IMR-90 (cell line): Measurements from ENCODE around the gene AQP12A. TPM values are rescaled to one million over a fixed set of nuclear protein-coding genes. Genes with fewer than 3 reads are reported as not detected.

Experiments
- ATAC-seq: fragments of 200-7000 bp; cut with Tn5 transposase; 2 replicates; pipeline ENCODE4 v1.9.1; 2020; ENCODE audit warnings: low read depth, mild to moderate bottlenecking, moderate library complexity
- BruUV-seq: library from RNA; stranded (reverse); fragments of 400-500 nt; replicated peaks from 2 replicates; lab custom pipeline; 2021; lab: Mats Ljungman, UMichigan
- CTCF ChIA-PET: fragments of 300-600 bp; formaldehyde crosslinking; extraction: SDS; loops from one replicate; lab custom pipeline; 2021; ENCODE audit warnings: antibody characterized with exemption; lab: Yijun Ruan, JAX
- POLR2A ChIA-PET: fragments of 300-600 bp; sonication (Branson Sonifier 250); formaldehyde crosslinking; loops from one replicate; lab custom pipeline; 2022; ENCODE audit warnings: antibody characterized with exemption; ENCODE audit not compliant: unreplicated experiment; lab: Charles Lee
- DNase-seq: peaks from one replicate; pipeline ENCODE4 v3.0.0; 2013
- H2AFZ ChIP-seq: replicated peaks from 2 replicates; pipeline ENCODE3; 2013; ENCODE audit warnings: low read length, mild to moderate bottlenecking; ENCODE audit not compliant: poor library complexity
- H2AK5ac ChIP-seq: 2 replicates; pipeline ENCODE4 v1.6.1; 2013; ENCODE audit warnings: low read depth, low read length, inconsistent platforms
- H2AK9ac ChIP-seq: replicated peaks from 2 replicates; pipeline ENCODE3; 2013; ENCODE audit warnings: mild to moderate bottlenecking, low read depth, low read length, moderate library complexity; ENCODE audit not compliant: poor library complexity
- H2BK120ac ChIP-seq: 2 replicates; pipeline ENCODE4 v1.6.1; 2013; ENCODE audit warnings: low read depth, low read length, inconsistent platforms
- H2BK15ac ChIP-seq: 3 replicates; pipeline ENCODE4 v1.6.1; 2013; ENCODE audit warnings: low read depth, low read length, inconsistent platforms
- H2BK20ac ChIP-seq: 2 replicates; pipeline ENCODE4 v1.6.1; 2013; ENCODE audit warnings: low read depth, mild to moderate bottlenecking, inconsistent platforms, low read length, moderate library complexity
- H2BK5ac ChIP-seq: 2 replicates; pipeline ENCODE4 v1.6.1; 2013; ENCODE audit warnings: mild to moderate bottlenecking, low read depth, low read length, inconsistent platforms; ENCODE audit not compliant: poor library complexity, severe bottlenecking
- H3K14ac ChIP-seq: replicated peaks from 2 replicates; pipeline ENCODE4 v1.6.1; 2013; ENCODE audit warnings: low read depth, low read length, inconsistent platforms
- H3K18ac ChIP-seq: 2 replicates; pipeline ENCODE4 v1.6.1; 2013; ENCODE audit warnings: low read depth, low read length, control low read depth
- H3K23ac ChIP-seq: 2 replicates; pipeline ENCODE4 v1.6.1; 2013; ENCODE audit warnings: low read depth, low read length, inconsistent platforms
- H3K27ac ChIP-seq: 2 replicates; pipeline ENCODE4 v1.5.1; 2013; ENCODE audit warnings: mild to moderate bottlenecking, control low read depth, low read length; ENCODE audit not compliant: insufficient read depth
- H3K27me3 ChIP-seq: 2 replicates; pipeline ENCODE4 v1.6.1; 2013; ENCODE audit warnings: low read length; ENCODE audit not compliant: control insufficient read depth, insufficient read depth
- H3K36me3 ChIP-seq: 2 replicates; pipeline ENCODE4 v1.6.1; 2013; ENCODE audit warnings: low read length, mixed read lengths; ENCODE audit not compliant: control insufficient read depth, insufficient read depth
- H3K4ac ChIP-seq: 2 replicates; pipeline ENCODE4 v1.6.1; 2013; ENCODE audit warnings: low read depth, low read length, inconsistent platforms
- H3K4me1 ChIP-seq: 2 replicates; pipeline ENCODE4 v1.6.1; 2013; ENCODE audit warnings: low read length, mixed read lengths; ENCODE audit not compliant: control insufficient read depth, insufficient read depth
- H3K4me2 ChIP-seq: 2 replicates; pipeline ENCODE4 v1.6.1; 2013; ENCODE audit warnings: low read depth, mild to moderate bottlenecking, control low read depth, low read length, moderate library complexity
- H3K4me3 ChIP-seq: 2 replicates; pipeline ENCODE4 v1.5.1; 2013; ENCODE audit warnings: low read depth, mild to moderate bottlenecking, control low read depth, low read length, moderate library complexity; ENCODE audit not compliant: insufficient read depth
- H3K56ac ChIP-seq: 2 replicates; pipeline ENCODE4 v1.6.1; 2013; ENCODE audit warnings: low read length, inconsistent platforms; ENCODE audit not compliant: insufficient read depth; ENCODE audit errors: extremely low read depth
- H3K79me1 ChIP-seq, 2 experiments: 2 replicates each; pipeline ENCODE4 v1.6.1; 2013; ENCODE audit warnings: low read length in 2 of 2, inconsistent platforms in 1 of 2, low read depth in 1 of 2
- H3K9ac ChIP-seq: 2 replicates; pipeline ENCODE4 v1.6.1; 2013; ENCODE audit warnings: low read depth, low read length, control low read depth
- H3K9me1 ChIP-seq: 2 replicates; pipeline ENCODE4 v1.6.1; 2013; ENCODE audit warnings: low read length, inconsistent platforms; ENCODE audit not compliant: insufficient read depth
- H3K9me3 ChIP-seq: 2 replicates; pipeline ENCODE4 v1.6.1; 2013; ENCODE audit warnings: low read length; ENCODE audit not compliant: control insufficient read depth, insufficient read depth
- H4K20me1 ChIP-seq: 2 replicates; pipeline ENCODE4 v1.6.1; 2013; ENCODE audit warnings: low read length, inconsistent platforms; ENCODE audit not compliant: insufficient read depth
- H4K5ac ChIP-seq: 2 replicates; pipeline ENCODE4 v1.6.1; 2013; ENCODE audit warnings: mild to moderate bottlenecking, low read depth, low read length, control low read depth
- H4K8ac ChIP-seq, 2 experiments: 2 replicates each; pipeline ENCODE4 v1.6.1; 2013; ENCODE audit warnings: low read depth in 2 of 2, low read length in 2 of 2, control low read depth in 1 of 2, inconsistent platforms in 1 of 2
- H4K91ac ChIP-seq: 2 replicates; pipeline ENCODE4 v1.6.1; 2013; ENCODE audit warnings: low read depth, low read length, inconsistent platforms; ENCODE audit not compliant: insufficient read depth
- BHLHE40 ChIP-seq: fragments of 150-350 bp; IDR thresholded peaks from 2 replicates; pipeline ENCODE4 v1.6.1; 2016; ENCODE audit warnings: mild to moderate bottlenecking, low read depth, low read length
- CEBPB ChIP-seq: IDR thresholded peaks from 2 replicates; pipeline ENCODE4 v1.6.1; 2012; ENCODE audit warnings: low read depth, low read length, improper control_type of control experiment
- POLR2A ChIP-seq: IDR thresholded peaks from 2 replicates; pipeline ENCODE4 v1.6.1; 2012; ENCODE audit warnings: mild to moderate bottlenecking, low read depth, low read length
- RFX5 ChIP-seq: IDR thresholded peaks from 2 replicates; pipeline ENCODE4 v1.8.0; 2012; ENCODE audit warnings: low read depth, mild to moderate bottlenecking, low read length, moderate library complexity
- SMC3 ChIP-seq: fragments of 150-350 bp; IDR thresholded peaks from 2 replicates; pipeline ENCODE4 v1.6.1; 2016; ENCODE audit warnings: low read depth, mild to moderate bottlenecking, antibody characterized with exemption, low read length, moderate library complexity
- WGBS, 2 experiments: methylation state at CpG; one replicate each; pipeline versions ENCODE4 v1.1.5 to v1.1.7; 2013; ENCODE audit warnings: missing lambda C conversion rate in 2 of 2; ENCODE audit not compliant: insufficient read length in 1 of 2; ENCODE audit errors: extremely low coverage in 2 of 2; 5-methylcytosine and 5-hydroxymethylcytosine counted together
- dilution Hi-C: fragments of 300-500 bp; cut with HindIII; formaldehyde crosslinking; loops from one replicate; pipeline ENCODE4 v1.14.3; 2018; ENCODE audit warnings: low sequenced_read_pairs; ENCODE audit not compliant: unreplicated experiment
- in situ Hi-C: fragments of 300-500 bp; cut with MboI; formaldehyde crosslinking; loops from 3 replicates; pipeline ENCODE4 v1.14.3; 2019; ENCODE audit warnings: low sequenced_read_pairs, inconsistent platforms, mixed read lengths
- intact Hi-C: fragments of 100-400 bp; cut with micrococcal nuclease; formaldehyde crosslinking; loops from 2 replicates; pipeline ENCODE4 v1.10.0; 2022
- polyA plus RNA-seq, 3 experiments: library from polyadenylated mRNA; depleted of rRNA; stranded (reverse); fragments of >200 nt; gene quantifications; 2 replicates each; pipeline ENCODE4 v1.2.3, GENCODE V29; 2012; ENCODE audit warnings: low replicate concordance in 1 of 3
- total RNA-seq: library from RNA; depleted of rRNA; stranded (reverse); fragments of >200 nt; gene quantifications from 2 replicates; pipeline ENCODE4 v1.2.3, GENCODE V29; 2012
- TF ChIP-seq, protein P1 (sequence below): conservative IDR thresholded peaks from 2 replicates; pipeline ENCODE4 v1.5.1; 2012; ENCODE audit warnings: mild to moderate bottlenecking, low read depth, low read length, improper control_type of control experiment

AQP12A gene
- total and polyA plus RNA-seq, 2 of the 4 experiments (the other 2 are of a cell fraction) = not detected

DNA sequence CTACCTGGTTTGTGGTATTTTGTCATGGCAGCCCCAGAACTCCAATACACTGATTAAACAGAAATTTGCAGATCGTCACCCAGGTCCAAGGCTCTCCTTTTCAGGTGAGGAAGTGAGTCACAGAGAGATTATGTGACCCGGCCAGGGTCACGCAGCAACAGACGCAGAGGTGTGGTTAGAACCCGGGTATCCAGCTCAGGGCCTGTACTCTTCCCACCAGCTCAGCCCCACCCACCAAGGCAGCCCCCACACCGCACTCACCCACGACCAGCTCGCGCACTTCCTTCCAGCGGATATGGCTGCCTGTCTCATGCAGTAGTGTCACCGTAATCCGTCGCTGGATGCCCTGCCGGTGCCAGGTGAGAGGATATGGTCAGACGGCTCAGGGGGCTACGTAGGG, 48.1 kb downstream of the AQP12A start:
- ChIA-PET POLR2A (no interaction called here), CTCF (no interaction called here)
- in situ Hi-C loops (no loop called here), intact Hi-C loops (no loop called here), dilution Hi-C loops (no loop called here)
- 82% methylated on average over 5 of the region's 16 CpGs; no CpG with 5 or more reads in 1 of the 2 experiments for WGBS, 2 experiments
- H3K27me3 ChIP-seq = peaks cover 52% of the 10 kb centered on the region
- H3K4ac ChIP-seq = no peak overlapping the region
- no peaks in the 10 kb centered on the region for H3K9me1 ChIP-seq
- H2BK20ac ChIP-seq = no peak overlapping the region
- H2BK15ac ChIP-seq = no peak overlapping the region
- no peak overlapping the region for H2BK120ac ChIP-seq
- ATAC-seq (no peak), DNase-seq (no peak)
- no peak overlapping the region for H3K23ac ChIP-seq
- no TSS peak for BruUV-seq
- no peak overlapping the region for H3K56ac ChIP-seq
- no peak overlapping the region for H3K18ac ChIP-seq
- no peaks in the 10 kb centered on the region for H4K20me1 ChIP-seq
- no peak overlapping the region for H3K9ac ChIP-seq
- no peak overlapping the region for H2AK9ac ChIP-seq
- H4K5ac ChIP-seq = no peak overlapping the region
- H3K4me1 ChIP-seq = no peaks in the 10 kb centered on the region
- H3K9me3 ChIP-seq = no peaks in the 10 kb centered on the region
- H3K4me3 ChIP-seq = no peak overlapping the region
- H3K36me3 ChIP-seq = no peaks in the 10 kb centered on the region
- H2AK5ac ChIP-seq = no peak overlapping the region
- H3K4me2 ChIP-seq = no peak overlapping the region
- TF ChIP-seq BHLHE40 (no peak), RFX5 (no peak), POLR2A (no peak), SMC3 (no peak), CEBPB (no peak)
- TF ChIP-seq, protein P1, sequence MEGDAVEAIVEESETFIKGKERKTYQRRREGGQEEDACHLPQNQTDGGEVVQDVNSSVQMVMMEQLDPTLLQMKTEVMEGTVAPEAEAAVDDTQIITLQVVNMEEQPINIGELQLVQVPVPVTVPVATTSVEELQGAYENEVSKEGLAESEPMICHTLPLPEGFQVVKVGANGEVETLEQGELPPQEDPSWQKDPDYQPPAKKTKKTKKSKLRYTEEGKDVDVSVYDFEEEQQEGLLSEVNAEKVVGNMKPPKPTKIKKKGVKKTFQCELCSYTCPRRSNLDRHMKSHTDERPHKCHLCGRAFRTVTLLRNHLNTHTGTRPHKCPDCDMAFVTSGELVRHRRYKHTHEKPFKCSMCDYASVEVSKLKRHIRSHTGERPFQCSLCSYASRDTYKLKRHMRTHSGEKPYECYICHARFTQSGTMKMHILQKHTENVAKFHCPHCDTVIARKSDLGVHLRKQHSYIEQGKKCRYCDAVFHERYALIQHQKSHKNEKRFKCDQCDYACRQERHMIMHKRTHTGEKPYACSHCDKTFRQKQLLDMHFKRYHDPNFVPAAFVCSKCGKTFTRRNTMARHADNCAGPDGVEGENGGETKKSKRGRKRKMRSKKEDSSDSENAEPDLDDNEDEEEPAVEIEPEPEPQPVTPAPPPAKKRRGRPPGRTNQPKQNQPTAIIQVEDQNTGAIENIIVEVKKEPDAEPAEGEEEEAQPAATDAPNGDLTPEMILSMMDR = no peak
- no peak overlapping the region for H3K27ac ChIP-seq
- H2BK5ac ChIP-seq = no peak overlapping the region
- H4K91ac ChIP-seq = no peak overlapping the region
- no peak overlapping the region for H3K14ac ChIP-seq
- peak overlapping the region; percentile 19 for H2AFZ ChIP-seq
- H3K79me1 ChIP-seq = no peaks in the 10 kb centered on the region
- H4K8ac ChIP-seq = no peak overlapping the region
